ENCODE data around the gene RNASE13.

GRCh38 chr14:21050597-21050996 is 16.0 kb upstream of the RNASE13 start:
- TF ChIP-seq POLR2A (IDR thresholded peaks at IDR 0.05; ENCODE audit: low read depth, low read length) (no peak), POLR2AphosphoS5 (IDR thresholded peaks at IDR 0.05; ENCODE audit: low read depth, low read length) (no peak)
